ENCODE data around the gene ADORA2A. TPM values are rescaled to one million over a fixed set of nuclear protein-coding genes. Genes with fewer than 3 reads are reported as not detected.
A peak's percentile ranks its signal among the peaks of the same experiment; 100 is the strongest.

The ADORA2A gene
- total RNA-seq, 2 donors from 2014 or later: 5.9 to 7.1 TPM

DNA sequence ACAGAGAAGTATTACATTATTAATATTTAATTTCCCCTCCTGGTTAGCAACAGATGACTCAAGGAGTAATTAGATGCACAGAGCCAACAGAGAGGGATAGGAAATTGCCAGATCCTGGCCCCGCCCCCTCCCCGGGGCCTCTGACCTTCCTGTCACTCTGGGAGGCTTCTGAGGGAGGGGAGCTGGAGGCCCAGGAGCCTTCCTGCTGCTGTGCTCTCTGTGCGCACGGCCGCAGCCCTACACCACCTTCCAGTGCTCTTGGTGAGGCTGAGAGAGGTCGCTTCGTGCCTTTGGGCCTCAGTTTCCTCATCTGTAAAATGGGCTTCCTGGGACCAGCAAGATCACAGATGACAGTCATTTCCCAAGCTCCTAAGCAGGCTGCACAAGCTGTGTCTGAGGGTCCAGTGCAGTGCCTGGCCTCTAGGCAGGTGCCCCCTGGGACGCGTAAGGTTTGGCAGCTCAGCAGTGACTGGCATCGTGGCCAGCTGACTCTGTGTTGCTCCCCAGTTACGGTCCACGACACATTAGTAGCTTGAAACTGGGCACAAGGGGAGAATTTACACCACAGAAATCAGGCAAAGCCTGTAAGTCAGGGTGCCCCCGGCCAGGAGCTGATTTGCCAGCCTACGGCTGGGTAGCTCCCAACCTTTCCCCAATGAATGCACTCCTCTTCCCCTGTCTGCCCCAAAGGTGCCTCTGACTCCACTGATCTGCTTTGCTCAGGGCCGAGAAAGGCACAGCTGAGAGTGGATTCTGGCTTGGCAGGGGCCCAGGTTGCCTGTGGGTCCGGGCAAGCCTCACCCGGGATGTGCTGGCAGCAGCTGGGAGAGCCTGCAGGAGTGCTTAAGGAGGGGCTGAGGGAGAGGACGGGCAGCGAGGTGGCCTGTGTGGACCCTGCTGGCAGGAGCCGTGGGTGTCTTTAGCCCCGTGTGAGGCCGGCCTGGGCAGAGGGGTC, 2.3 kb downstream of the ADORA2A start:
- TF ChIP-seq, protein P1, sequence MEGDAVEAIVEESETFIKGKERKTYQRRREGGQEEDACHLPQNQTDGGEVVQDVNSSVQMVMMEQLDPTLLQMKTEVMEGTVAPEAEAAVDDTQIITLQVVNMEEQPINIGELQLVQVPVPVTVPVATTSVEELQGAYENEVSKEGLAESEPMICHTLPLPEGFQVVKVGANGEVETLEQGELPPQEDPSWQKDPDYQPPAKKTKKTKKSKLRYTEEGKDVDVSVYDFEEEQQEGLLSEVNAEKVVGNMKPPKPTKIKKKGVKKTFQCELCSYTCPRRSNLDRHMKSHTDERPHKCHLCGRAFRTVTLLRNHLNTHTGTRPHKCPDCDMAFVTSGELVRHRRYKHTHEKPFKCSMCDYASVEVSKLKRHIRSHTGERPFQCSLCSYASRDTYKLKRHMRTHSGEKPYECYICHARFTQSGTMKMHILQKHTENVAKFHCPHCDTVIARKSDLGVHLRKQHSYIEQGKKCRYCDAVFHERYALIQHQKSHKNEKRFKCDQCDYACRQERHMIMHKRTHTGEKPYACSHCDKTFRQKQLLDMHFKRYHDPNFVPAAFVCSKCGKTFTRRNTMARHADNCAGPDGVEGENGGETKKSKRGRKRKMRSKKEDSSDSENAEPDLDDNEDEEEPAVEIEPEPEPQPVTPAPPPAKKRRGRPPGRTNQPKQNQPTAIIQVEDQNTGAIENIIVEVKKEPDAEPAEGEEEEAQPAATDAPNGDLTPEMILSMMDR (IDR thresholded peaks at IDR 0.05): no peak
- Histone ChIP-seq H3K4me1 (peaks cover 0 to 66% of the 10 kb centered on the region in 2 donors), H3K27ac (peak overlapping the region in 1 of 2 donors; percentile 69), H3K4me3 (no peak overlapping the region), H3K27me3 (no peaks in the 10 kb centered on the region), H3K9me3 (no peaks in the 10 kb centered on the region), H3K36me3 (no peaks in the 10 kb centered on the region)
- no peak for DNase-seq (ENCODE audit: low spot score)

DNA sequence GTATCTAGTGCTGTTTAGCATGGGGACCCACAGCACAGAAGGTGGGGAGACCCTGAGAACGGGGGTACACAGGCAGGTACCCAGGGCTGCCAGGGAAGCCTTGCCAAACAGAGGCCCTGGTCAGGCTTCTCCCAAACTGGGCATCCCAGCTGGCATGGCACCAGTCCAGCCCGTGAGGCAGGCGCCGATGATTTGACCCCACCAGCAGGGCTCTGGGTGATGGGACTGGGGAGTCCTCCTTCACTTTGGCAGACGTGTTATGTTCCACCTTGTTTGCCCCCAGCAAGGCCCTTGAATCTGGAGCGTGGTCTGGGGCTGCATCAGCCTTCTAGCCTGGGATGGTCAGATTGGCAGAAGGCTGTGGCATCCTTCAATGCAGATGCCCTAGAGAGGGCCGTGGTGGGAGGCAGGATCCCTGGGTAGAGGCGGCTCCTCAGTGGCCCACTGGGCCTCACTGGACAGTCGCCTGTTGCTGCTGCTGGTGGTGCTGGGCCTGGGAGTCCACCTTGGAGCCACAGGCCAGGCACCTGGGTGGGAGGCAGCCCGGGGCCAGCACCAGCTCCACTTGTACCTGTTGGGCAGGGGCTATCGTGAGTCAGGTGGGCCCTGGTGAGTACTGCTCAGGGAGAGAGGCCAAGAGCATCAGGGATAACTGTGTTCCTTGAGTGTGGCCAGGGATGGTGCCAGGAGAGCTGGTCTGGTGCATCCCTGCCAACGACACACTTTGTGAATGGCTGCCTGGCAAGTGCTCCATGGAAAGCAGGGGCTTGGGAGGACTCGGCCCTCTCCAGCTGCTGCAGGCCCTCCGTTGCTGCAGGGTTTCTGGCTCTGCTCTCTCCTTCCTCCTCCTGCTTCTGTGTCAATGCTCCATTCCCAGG, 3.3 kb downstream of the ADORA2A start:
- Histone ChIP-seq H3K36me3 (no peaks in the 10 kb centered on the region), H3K4me3 (no peak overlapping the region), H3K9me3 (no peaks in the 10 kb centered on the region), H3K27ac (peak overlapping the region; percentile 69 to 73), H3K4me1 (peaks cover 0 to 69% of the 10 kb centered on the region in 2 donors), H3K27me3 (no peaks in the 10 kb centered on the region)
- no peak for DNase-seq (ENCODE audit: low spot score)
- TF ChIP-seq, protein P1 (IDR thresholded peaks at IDR 0.05): no peak

DNA sequence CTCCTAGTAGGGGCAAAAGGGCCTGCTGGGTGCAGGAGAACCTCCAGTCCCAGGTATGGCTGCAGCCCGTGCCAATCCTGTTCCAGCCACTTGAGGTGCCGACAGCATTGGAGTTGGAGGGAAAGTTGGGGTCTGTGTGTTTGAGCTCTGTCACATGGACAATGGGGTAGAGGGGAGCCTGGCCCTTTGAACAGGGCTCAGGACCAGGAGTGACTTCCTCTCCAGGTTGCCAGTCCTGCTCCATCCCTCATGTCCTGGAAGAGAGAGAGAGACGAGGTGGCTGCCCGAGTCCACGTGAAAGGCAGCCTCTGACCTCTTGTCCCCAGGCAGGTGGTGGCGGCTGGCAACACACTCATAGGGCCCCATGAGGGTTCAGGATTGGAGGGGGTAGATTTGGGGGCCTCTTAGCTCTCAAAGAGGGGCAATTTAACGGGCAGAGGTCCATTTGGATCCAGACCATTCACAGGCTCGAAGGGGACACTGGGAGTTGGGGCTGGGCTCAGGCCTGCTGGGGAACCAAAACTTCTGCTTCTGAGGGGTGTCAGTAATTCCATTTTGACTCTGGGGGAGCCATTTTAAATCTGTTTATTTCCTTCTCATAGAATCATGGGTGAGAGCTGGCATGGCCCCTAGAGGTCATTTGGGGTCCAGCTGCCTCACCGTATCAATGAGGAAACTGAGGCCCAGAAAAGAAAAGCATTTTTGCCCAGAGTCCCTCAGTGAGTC, 4.1 kb downstream of the ADORA2A start:
- peaks cover 0 to 77% of the 10 kb centered on the region in 2 donors for H3K4me1 ChIP-seq
- H3K4me3 ChIP-seq: no peak overlapping the region
- peak overlapping the region; percentile 69 to 73 for H3K27ac ChIP-seq
- no peak for DNase-seq (ENCODE audit: low spot score)
- no peaks in the 10 kb centered on the region for H3K27me3 ChIP-seq
- no peaks in the 10 kb centered on the region for H3K36me3 ChIP-seq
- H3K9me3 ChIP-seq: no peaks in the 10 kb centered on the region
- TF ChIP-seq, protein P1 (IDR thresholded peaks at IDR 0.05): no peak

DNA sequence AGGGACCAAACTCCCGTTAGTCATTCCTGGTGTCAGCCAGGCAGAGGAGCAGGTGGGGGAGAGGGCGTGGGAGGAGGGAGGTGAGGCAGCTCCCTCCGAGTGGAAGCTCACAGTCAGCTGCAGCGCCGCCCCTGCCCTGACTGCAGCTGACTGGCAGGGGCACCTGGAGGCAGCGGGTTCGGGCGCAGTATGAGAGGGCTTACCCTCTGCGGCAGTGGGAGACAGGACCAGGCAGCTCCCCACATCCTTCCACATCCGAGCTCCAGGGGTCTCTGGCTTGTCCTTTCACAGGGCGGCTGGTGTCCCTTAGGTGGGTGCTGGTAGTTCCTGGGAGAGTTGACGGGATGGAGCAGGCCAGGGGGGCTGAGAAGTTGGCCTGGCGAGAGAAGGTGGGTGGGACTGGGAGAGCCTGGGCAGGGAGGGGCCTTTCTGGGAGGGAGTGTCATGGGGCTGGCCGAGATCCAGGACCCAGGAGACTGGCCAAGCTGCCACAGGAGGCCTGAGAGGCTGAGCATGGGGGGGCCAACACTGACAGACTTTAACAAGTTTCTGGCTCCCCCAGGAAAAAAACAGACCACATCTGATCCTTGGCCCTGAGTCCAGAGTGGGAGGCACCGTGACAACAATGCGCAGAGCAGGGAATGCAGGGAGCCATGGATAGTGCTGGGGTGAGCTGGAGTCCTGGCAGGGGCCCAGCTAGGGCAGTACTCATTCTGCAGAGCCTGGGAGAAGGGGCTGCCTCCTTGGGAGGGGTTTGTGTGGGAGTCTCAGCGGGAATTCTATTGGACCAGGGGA, 4.9 kb downstream of the ADORA2A start:
- peaks cover 0 to 80% of the 10 kb centered on the region in 2 donors for H3K4me1 ChIP-seq

More for the DNA sequence above, 4.9 kb downstream of the ADORA2A start:
- no peaks in the 10 kb centered on the region for H3K27me3 ChIP-seq
- no peak overlapping the region for H3K4me3 ChIP-seq
- no peaks in the 10 kb centered on the region for H3K9me3 ChIP-seq
- peak overlapping the region; percentile 69 to 73 for H3K27ac ChIP-seq
- peak; percentile 74 for DNase-seq (ENCODE audit: low spot score)
- TF ChIP-seq, protein P1 (IDR thresholded peaks at IDR 0.05): no peak
- H3K36me3 ChIP-seq: no peaks in the 10 kb centered on the region

Measured in right atrium auricular region (tissue), 2 donors.